Calu3 (cell line): ENCODE measurements around the gene NOX3. TPM values are rescaled to one million over a fixed set of nuclear protein-coding genes. Genes with fewer than 3 reads are reported as not detected.
"Not testable (repeated sequence)": the region's sequence is repeated elsewhere in the genome, so short reads cannot be mapped to it uniquely, and the experiment has no call there.

Experiments used
- BruUV-seq: library from RNA; stranded (reverse); fragments of 400-500 nt; replicated peaks from 2 replicates; lab custom pipeline; 2021; lab: Mats Ljungman, UMichigan
- CTCF ChIA-PET: fragments of 300-600 bp; sonication (Branson Sonifier 250); formaldehyde crosslinking; loops from one replicate; lab custom pipeline; 2022; ENCODE audit warnings: antibody characterized with exemption; lab: Charles Lee
- DNase-seq: peaks from one replicate; pipeline ENCODE4 v3.0.0; 2022
- H3K27ac Mint-ChIP-seq: one replicate; pipeline ENCODE4 v1.8.0; 2022; ENCODE audit warnings: mixed read lengths; ENCODE audit not compliant: unreplicated experiment
- H3K27me3 Mint-ChIP-seq: one replicate; pipeline ENCODE4 v1.8.0; 2022; ENCODE audit warnings: mixed read lengths; ENCODE audit not compliant: unreplicated experiment
- H3K36me3 Mint-ChIP-seq: one replicate; pipeline ENCODE4 v1.8.0; 2022; ENCODE audit warnings: mild to moderate bottlenecking, moderate library complexity, mixed read lengths; ENCODE audit not compliant: insufficient read depth, unreplicated experiment
- H3K4me1 Mint-ChIP-seq: one replicate; pipeline ENCODE4 v1.8.0; 2022; ENCODE audit warnings: mild to moderate bottlenecking, low read depth, mixed read lengths; ENCODE audit not compliant: unreplicated experiment
- H3K4me3 Mint-ChIP-seq: one replicate; pipeline ENCODE4 v1.8.0; 2022; ENCODE audit warnings: mild to moderate bottlenecking, low read depth, moderate library complexity, mixed read lengths; ENCODE audit not compliant: unreplicated experiment
- H3K9me3 Mint-ChIP-seq: one replicate; pipeline ENCODE4 v1.8.0; 2022; ENCODE audit warnings: low read depth, mixed read lengths; ENCODE audit not compliant: unreplicated experiment
- CTCF ChIP-seq: fragments of 200-600 bp; IDR thresholded peaks from one replicate; pipeline ENCODE4 v1.8.0; 2022; ENCODE audit warnings: antibody characterized with exemption; ENCODE audit not compliant: unreplicated experiment
- intact Hi-C: fragments of 100-400 bp; cut with micrococcal nuclease; formaldehyde crosslinking; loops from one replicate; pipeline ENCODE4 v1.10.0; 2022; ENCODE audit not compliant: unreplicated experiment
- total RNA-seq: library from RNA; stranded (reverse); gene quantifications from 2 replicates; pipeline ENCODE4 v1.2.3, GENCODE V29; 2022

NOX3 gene
- total RNA-seq, 1 experiment from 2014 or later = not detected

- intact Hi-C loops = loop anchor here (10.0 kb wide), 1 partner anchor 168 kb away; no protein-coding TSS in a partner anchor
- no peak for DNase-seq
Observed at GRCh38 chr6:155493026-155493693, 37.5 kb upstream of the NOX3 start.

GRCh38 chr6:155492061-155492735 lies 36.6 kb upstream of the NOX3 start:
- CTCF ChIA-PET = no interaction called here
- Mint-ChIP-seq H3K36me3 (peaks cover 5% of the 10 kb centered on the region), H3K4me3 (no peak overlapping the region), H3K4me1 (peaks cover 30% of the 10 kb centered on the region), H3K27me3 (no peaks in the 10 kb centered on the region), H3K27ac (peak overlapping the region; percentile 82), H3K9me3 (no peaks in the 10 kb centered on the region)
- no peak for TF ChIP-seq CTCF
- intact Hi-C loops = loop anchor here (10.0 kb wide), 1 partner anchor 167 kb away; no protein-coding TSS in a partner anchor
- BruUV-seq = no TSS peak
- DNase-seq = no peak

More at GRCh38 chr6:155493026-155493693, 37.5 kb upstream of the NOX3 start:
- Mint-ChIP-seq H3K4me1 (peaks cover 30% of the 10 kb centered on the region), H3K36me3 (peaks cover 5% of the 10 kb centered on the region), H3K27ac (peak overlapping the region; percentile 82), H3K27me3 (no peaks in the 10 kb centered on the region), H3K9me3 (no peaks in the 10 kb centered on the region), H3K4me3 (no peak overlapping the region)
- CTCF ChIA-PET = no interaction called here
- no TSS peak for BruUV-seq
- TF ChIP-seq CTCF = no peak

GRCh38 chr6:155491421-155491820 lies 35.8 kb upstream of the NOX3 start:
- Mint-ChIP-seq H3K36me3 (peaks cover 5% of the 10 kb centered on the region), H3K9me3 (no peaks in the 10 kb centered on the region), H3K4me3 (no peak overlapping the region), H3K27me3 (no peaks in the 10 kb centered on the region), H3K27ac (no peak overlapping the region), H3K4me1 (peaks cover 30% of the 10 kb centered on the region)
- no peak for TF ChIP-seq CTCF
- CTCF ChIA-PET = no interaction called here
- no peak for DNase-seq
- BruUV-seq = no TSS peak
- intact Hi-C loops = loop anchor here (10.0 kb wide), 1 partner anchor 167 kb away; no protein-coding TSS in a partner anchor

- H3K36me3 Mint-ChIP-seq, H3K27me3 Mint-ChIP-seq, H3K27ac Mint-ChIP-seq, H3K4me3 Mint-ChIP-seq, DNase-seq, BruUV-seq, H3K9me3 Mint-ChIP-seq, CTCF ChIA-PET, intact Hi-C loops: not testable (repeated sequence)
- peaks cover 12% of the 10 kb centered on the region for H3K4me1 Mint-ChIP-seq
Observed at GRCh38 chr6:155488197-155488596, 32.6 kb upstream of the NOX3 start.
